H1 (cell line): ENCODE data around the gene POFUT2. TPM values are rescaled to one million over a fixed set of nuclear protein-coding genes. Genes with fewer than 3 reads are reported as not detected.

Experiments used
- CTCF ChIA-PET: fragments of 300-600 bp; sonication (Branson Sonifier 250); formaldehyde crosslinking; loops from one replicate; lab custom pipeline; 2021; ENCODE audit not compliant: partially characterized antibody; lab: Charles Lee
- POLR2A ChIA-PET: fragments of 300-600 bp; sonication (Branson Sonifier 250); formaldehyde crosslinking; loops from one replicate; lab custom pipeline; 2021; ENCODE audit warnings: inconsistent platforms; ENCODE audit not compliant: partially characterized antibody; lab: Charles Lee
- DNase-seq, 2 experiments: peaks; one replicate each; pipeline versions ENCODE4 v3.0.0 to v3.0.0-alpha.2; 2010 to 2022; ENCODE audit warnings: low spot score in 2 of 2, low read depth in 1 of 2, mixed read lengths in 1 of 2
- FAIRE-seq: peaks from 2 replicates; lab custom pipeline; 2011; peaks lifted over from hg19 to GRCh38; lab: Jason Lieb, UNC
- H2AFZ ChIP-seq: 2 replicates; pipeline ENCODE4 v1.8.1; 2012; ENCODE audit warnings: low read length, inconsistent platforms
- H2AK5ac ChIP-seq: 2 replicates; pipeline ENCODE4 v1.6.1; 2013; ENCODE audit warnings: low read depth, low read length
- H2BK120ac ChIP-seq: replicated peaks from 2 replicates; pipeline ENCODE3; 2013; ENCODE audit warnings: low read depth, low read length, inconsistent platforms
- H2BK12ac ChIP-seq: 2 replicates; pipeline ENCODE4 v1.6.1; 2013; ENCODE audit warnings: low read depth, low read length
- H2BK15ac ChIP-seq: 2 replicates; pipeline ENCODE4 v1.6.1; 2013; ENCODE audit warnings: low read length
- H2BK20ac ChIP-seq: 2 replicates; pipeline ENCODE4 v1.6.1; 2013; ENCODE audit warnings: low read length
- H2BK5ac ChIP-seq: 2 replicates; pipeline ENCODE4 v1.6.1; 2013; ENCODE audit warnings: low read depth, low read length
- H3K14ac ChIP-seq: 2 replicates; pipeline ENCODE4 v1.6.1; 2013; ENCODE audit warnings: inconsistent platforms; ENCODE audit not compliant: insufficient read length
- H3K18ac ChIP-seq: 2 replicates; pipeline ENCODE4 v1.6.1; 2013; ENCODE audit warnings: low read length; ENCODE audit errors: extremely low read depth
- H3K23ac ChIP-seq: 2 replicates; pipeline ENCODE4 v1.6.1; 2013; ENCODE audit warnings: inconsistent platforms; ENCODE audit not compliant: insufficient read length
- H3K23me2 ChIP-seq: 2 replicates; pipeline ENCODE4 v1.6.1; 2013; ENCODE audit warnings: low read depth, low read length
- H3K27ac ChIP-seq: 2 replicates; pipeline ENCODE4 v1.6.1; 2011; ENCODE audit warnings: low read depth, low read length, inconsistent platforms
- H3K27me3 ChIP-seq, 4 experiments: replicated peaks in 1 of 4; 1 replicate in 1 of 4; 2 replicates in 3 of 4; pipeline versions ENCODE4 v1.6.1 to v1.8.1; 2011 to 2013; ENCODE audit warnings: low read length in 3 of 4, mild to moderate bottlenecking in 3 of 4, inconsistent platforms in 2 of 4, mixed read lengths in 2 of 4, moderate library complexity in 1 of 4; ENCODE audit not compliant: control insufficient read depth in 3 of 4, insufficient read depth in 3 of 4; ENCODE audit errors: extremely low read depth in 1 of 4
- H3K36me3 ChIP-seq, 4 experiments: 2 replicates each; pipeline versions ENCODE4 v1.6.1 to v1.8.1; 2011 to 2013; ENCODE audit warnings: mild to moderate bottlenecking in 4 of 4, low read length in 3 of 4, moderate library complexity in 2 of 4, control low read depth in 1 of 4, inconsistent platforms in 1 of 4; ENCODE audit not compliant: insufficient read depth in 4 of 4, control insufficient read depth in 2 of 4
- H3K4ac ChIP-seq: replicated peaks from 2 replicates; pipeline ENCODE3; 2013; ENCODE audit warnings: low read length, low read depth, mixed read lengths, inconsistent platforms; ENCODE audit not compliant: insufficient read length
- H3K4me1 ChIP-seq, 4 experiments: replicated peaks in 1 of 4; 1 replicate in 1 of 4; 2 replicates in 3 of 4; pipeline versions ENCODE4 v1.6.1 to v1.8.1; 2011 to 2013; ENCODE audit warnings: low read length in 3 of 4, inconsistent platforms in 2 of 4, mixed read lengths in 1 of 4; ENCODE audit not compliant: insufficient read depth in 4 of 4, control insufficient read depth in 3 of 4
- H3K4me2 ChIP-seq, 2 experiments: 2 replicates each; pipeline versions ENCODE4 v1.6.1 to v1.8.1; 2011 to 2013; ENCODE audit warnings: low read depth in 2 of 2, low read length in 2 of 2, control low read depth in 1 of 2, inconsistent platforms in 1 of 2, mild to moderate bottlenecking in 1 of 2; ENCODE audit not compliant: insufficient read depth in 1 of 2
- H3K4me3 ChIP-seq, 4 experiments: fragments of 200-600, 300-600 bp in 1 of 4; sonication (generic), shearing (Covaris generic), sonication (Bioruptor Twin) in 1 of 4; 2 replicates each; pipeline versions ENCODE4 v1.5.1 to v1.8.1; 2011 to 2016; ENCODE audit warnings: low read length in 4 of 4, low read depth in 3 of 4, control low read depth in 2 of 4, inconsistent platforms in 2 of 4, mild to moderate bottlenecking in 2 of 4, mixed read lengths in 1 of 4, moderate library complexity in 1 of 4; ENCODE audit not compliant: insufficient read depth in 2 of 4; ENCODE audit errors: extremely low read depth in 1 of 4
- H3K56ac ChIP-seq: replicated peaks from 2 replicates; pipeline ENCODE3; 2013; ENCODE audit warnings: low read depth, mild to moderate bottlenecking, mixed read lengths, low read length, inconsistent platforms; ENCODE audit not compliant: insufficient read length
- H3K79me1 ChIP-seq: 2 replicates; pipeline ENCODE4 v1.6.1; 2013; ENCODE audit warnings: low read depth, low read length, control low read depth
- H3K79me2 ChIP-seq, 2 experiments: 2 replicates each; pipeline versions ENCODE4 v1.6.1 to v1.8.1; 2012 to 2013; ENCODE audit warnings: low read length in 2 of 2, mild to moderate bottlenecking in 2 of 2, inconsistent platforms in 1 of 2; ENCODE audit not compliant: insufficient read depth in 2 of 2, control insufficient read depth in 1 of 2
- H3K9ac ChIP-seq, 4 experiments: replicated peaks in 1 of 4; 1 replicate in 1 of 4; 2 replicates in 3 of 4; pipeline versions ENCODE4 v1.6.1 to v1.8.1; 2011 to 2013; ENCODE audit warnings: low read depth in 3 of 4, low read length in 3 of 4, control low read depth in 2 of 4, mild to moderate bottlenecking in 2 of 4, moderate library complexity in 2 of 4, inconsistent platforms in 1 of 4; ENCODE audit errors: extremely low read depth in 1 of 4
- H3K9me3 ChIP-seq, 2 experiments: 2 replicates each; pipeline versions ENCODE4 v1.6.1 to v1.8.1; 2012 to 2013; ENCODE audit warnings: mild to moderate bottlenecking in 2 of 2, moderate library complexity in 2 of 2, control low read depth in 1 of 2, inconsistent platforms in 1 of 2, low read depth in 1 of 2, low read length in 1 of 2, mixed read lengths in 1 of 2; ENCODE audit not compliant: insufficient read depth in 2 of 2
- H4K20me1 ChIP-seq, 2 experiments: replicated peaks in 1 of 2; 2 replicates each; pipeline versions ENCODE3 to v1.8.1; 2011 to 2013; ENCODE audit warnings: inconsistent platforms in 2 of 2, low read length in 2 of 2, mild to moderate bottlenecking in 1 of 2; ENCODE audit not compliant: insufficient read depth in 2 of 2, control insufficient read depth in 1 of 2
- H4K5ac ChIP-seq: 2 replicates; pipeline ENCODE4 v1.6.1; 2013; ENCODE audit warnings: low read length, low read depth, mixed read lengths, inconsistent platforms; ENCODE audit not compliant: insufficient read length
- H4K8ac ChIP-seq: 2 replicates; pipeline ENCODE4 v1.8.0; 2013; ENCODE audit warnings: mild to moderate bottlenecking, moderate library complexity, low read length, inconsistent platforms; ENCODE audit not compliant: insufficient read depth; ENCODE audit errors: extremely low read depth
- H4K91ac ChIP-seq: replicated peaks from 2 replicates; pipeline ENCODE3; 2013; ENCODE audit warnings: low read length, mixed read lengths, inconsistent platforms; ENCODE audit not compliant: insufficient read length
- SIRT6 ChIP-seq: IDR thresholded peaks from one replicate; pipeline ENCODE4 v1.7.1; 2012; ENCODE audit warnings: low read length, inconsistent platforms
- WGBS, 2 experiments: shearing (Covaris generic) in 1 of 2; methylation state at CpG; one replicate each; pipeline versions ENCODE4 v1.1.6 to v1.1.7; 2013 to 2015; ENCODE audit warnings: low lambda C conversion rate in 2 of 2, mixed read lengths in 2 of 2, inconsistent platforms in 1 of 2, low coverage in 1 of 2, missing lambda C conversion rate in 1 of 2; ENCODE audit not compliant: insufficient replicate concordance in 2 of 2, insufficient coverage in 1 of 2, insufficient read length in 1 of 2; ENCODE audit errors: extremely low coverage in 1 of 2, missing lambda C conversion rate in 1 of 2; 5-methylcytosine and 5-hydroxymethylcytosine counted together
- polyA plus RNA-seq, 7 experiments: library from polyadenylated mRNA; depleted of rRNA in 3 of 7; stranded (reverse) in 5 of 7; unstranded in 2 of 7; fragments of >200 nt in 5 of 7; fragments of 200-250 nt in 2 of 7; gene quantifications; 1 replicate in 5 of 7; 2 replicates in 1 of 7; 4 replicates in 1 of 7; pipeline versions ENCODE4 v1.2.1 to v1.2.3, GENCODE V29; 2011 to 2013; ENCODE audit warnings: missing spikeins in 2 of 7, mixed read lengths in 2 of 7
- total RNA-seq: library from RNA; stranded (reverse); fragmentation: NEBNext Ultra II Directional; extraction: Animal tissue kit (Norgen Biotek cat#: 25700); gene quantifications from 2 replicates; pipeline ENCODE4 v1.2.1, GENCODE V29; 2021

The POFUT2 gene
- total and polyA plus RNA-seq, 2 of the 8 experiments (the other 6 are each of a cell fraction or from before 2014, with no cell fraction given) = 13.7 to 32.1 TPM

DNA sequence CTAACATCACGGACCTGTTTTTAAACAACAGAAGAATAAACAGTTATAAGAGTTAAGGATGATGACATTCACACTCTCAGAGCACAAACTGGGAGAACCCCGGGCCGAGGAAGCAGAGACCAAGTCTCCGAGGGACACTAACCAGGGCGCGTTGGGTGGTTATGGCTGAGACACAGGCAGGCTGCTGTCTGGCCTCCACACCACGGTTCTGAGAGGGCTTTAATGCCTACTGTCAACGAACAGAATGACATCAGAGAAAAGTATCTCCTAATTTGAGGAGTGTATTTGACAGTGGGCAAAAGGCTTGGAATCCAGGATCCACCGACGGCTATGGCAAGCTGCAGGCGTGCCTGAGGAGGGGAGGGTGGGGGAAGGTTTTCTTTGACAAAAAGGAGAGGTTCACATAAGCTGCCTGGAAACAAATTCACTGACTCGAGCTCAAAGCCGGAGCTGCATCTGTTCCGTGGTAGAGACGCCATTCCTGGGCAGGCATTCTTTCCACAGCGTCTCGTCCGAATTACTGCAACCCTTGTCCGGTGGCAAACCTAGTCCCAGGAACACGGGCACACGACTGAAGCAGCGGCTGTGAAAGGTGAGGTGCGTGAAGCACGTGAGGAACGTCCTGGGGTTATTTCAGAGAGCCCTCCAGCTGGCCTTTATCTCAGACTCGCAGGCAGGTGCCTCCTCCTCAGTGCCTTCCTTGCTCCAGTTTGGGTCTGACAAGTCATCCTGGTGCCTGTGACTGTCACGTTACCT lies 9.4 kb downstream of the POFUT2 start:
- CTCF ChIA-PET = interaction anchor here (0.7 to 3.0 kb wide), 9 partner anchors 9 to 254 kb away, joined by 3 to 16 read pairs (median 3); no protein-coding TSS in a partner anchor
- Histone ChIP-seq H3K27me3 (no peaks in the 10 kb centered on the region), H3K4me1 (no peaks in the 10 kb centered on the region), H3K36me3 (peaks cover 14 to 63% (median 52%) of the 10 kb centered on the region in 4 experiments), H3K4me3 (no peak overlapping the region), H3K23me2 (no peaks in the 10 kb centered on the region), H3K9ac (no peak overlapping the region), H2AFZ (no peak overlapping the region), H4K5ac (no peak overlapping the region), H3K27ac (no peak overlapping the region; the same call in 1 of the 2 replicates), H2BK5ac (no peak overlapping the region), H3K14ac (no peak overlapping the region), H3K9me3 (0 out of 4 replicates have a peak, but pooled peaks cover 0 to 2% of the 10 kb centered on the region in 2 experiments), H2BK15ac (no peak overlapping the region), H3K23ac (no peak overlapping the region), H2BK20ac (no peak overlapping the region), H3K18ac (no peak overlapping the region), H2BK12ac (no peak overlapping the region), H3K4me2 (no peak overlapping the region), H4K8ac (0 out of 2 replicates have a peak overlapping the region, but pooled peaks have one; percentile 22), H2BK120ac (no peak overlapping the region), H4K91ac (no peak overlapping the region), H2AK5ac (no peak overlapping the region), H3K4ac (no peak overlapping the region), H3K79me2 (peaks cover 0 to 16% of the 10 kb centered on the region in 2 experiments; a peak in 2 of 4 replicates), H3K56ac (no peak overlapping the region), H3K79me1 (peaks cover 9% of the 10 kb centered on the region), H4K20me1 (peaks cover 9 to 22% of the 10 kb centered on the region in 2 experiments)
- DNase-seq (no peak), FAIRE-seq (no peak)
- POLR2A ChIA-PET = interaction anchor here (1.2 to 2.1 kb wide), 2 partner anchors 9 to 19 kb away, joined by 3 to 5 read pairs; partner anchors contain the start of gene POFUT2
- TF ChIP-seq SIRT6 = no peak
- WGBS, 2 experiments = 86% methylated on average over 27 of the region's 27 CpGs; no CpG with 5 or more reads in 1 of the 2 experiments
